RKO (cell line): ENCODE measurements around the gene ECI1.
A peak's percentile ranks its signal among the peaks of the same experiment; 100 is the strongest.
"Not testable (repeated sequence)": the region's sequence is repeated elsewhere in the genome, so short reads cannot be mapped to it uniquely, and the experiment has no call there.

ENCODE experiments used
- DNase-seq: peaks from one replicate; pipeline ENCODE4 v3.0.0-alpha.2; 2016; ENCODE audit warnings: low spot score

ECI1 gene

DNA sequence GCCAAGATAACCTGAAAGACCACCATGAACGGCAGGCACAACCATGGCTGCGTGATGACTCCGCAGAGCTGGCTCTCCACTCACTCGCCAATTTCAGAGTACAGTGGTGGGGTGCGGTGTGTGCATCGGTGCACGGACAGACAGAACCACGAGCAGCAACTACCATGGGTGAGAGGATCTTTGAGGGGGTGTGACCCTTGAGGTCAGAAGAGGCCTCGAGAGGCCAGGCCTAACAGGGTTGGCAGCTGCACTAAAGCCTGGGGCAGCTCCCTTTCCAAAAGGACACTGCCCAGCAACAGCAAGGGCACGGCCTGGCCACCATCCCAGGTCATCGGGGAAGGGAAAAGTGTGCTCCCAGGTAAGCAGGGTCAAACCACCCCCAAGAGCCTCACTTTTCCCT lies 1.9 kb upstream of the ECI1 start:
- DNase-seq: no peak

DNA sequence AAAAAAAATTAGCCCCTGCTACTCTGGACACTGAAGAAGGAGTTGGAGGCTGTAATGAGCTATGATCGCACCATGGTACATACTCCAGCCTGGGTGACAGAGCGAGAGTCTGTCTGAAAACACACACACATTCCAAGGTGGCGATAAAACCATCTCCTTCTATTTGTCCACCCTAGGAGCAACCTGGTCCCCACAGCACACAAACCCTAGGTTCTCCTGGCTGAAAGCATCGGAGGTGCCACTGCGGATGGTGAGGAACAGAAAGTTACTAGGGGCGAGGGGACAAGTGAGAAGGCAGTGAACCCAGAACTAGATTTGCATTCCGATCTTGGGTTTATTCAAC lies 1.4 kb upstream of the ECI1 start:
- DNase-seq: peak; percentile 51

DNA sequence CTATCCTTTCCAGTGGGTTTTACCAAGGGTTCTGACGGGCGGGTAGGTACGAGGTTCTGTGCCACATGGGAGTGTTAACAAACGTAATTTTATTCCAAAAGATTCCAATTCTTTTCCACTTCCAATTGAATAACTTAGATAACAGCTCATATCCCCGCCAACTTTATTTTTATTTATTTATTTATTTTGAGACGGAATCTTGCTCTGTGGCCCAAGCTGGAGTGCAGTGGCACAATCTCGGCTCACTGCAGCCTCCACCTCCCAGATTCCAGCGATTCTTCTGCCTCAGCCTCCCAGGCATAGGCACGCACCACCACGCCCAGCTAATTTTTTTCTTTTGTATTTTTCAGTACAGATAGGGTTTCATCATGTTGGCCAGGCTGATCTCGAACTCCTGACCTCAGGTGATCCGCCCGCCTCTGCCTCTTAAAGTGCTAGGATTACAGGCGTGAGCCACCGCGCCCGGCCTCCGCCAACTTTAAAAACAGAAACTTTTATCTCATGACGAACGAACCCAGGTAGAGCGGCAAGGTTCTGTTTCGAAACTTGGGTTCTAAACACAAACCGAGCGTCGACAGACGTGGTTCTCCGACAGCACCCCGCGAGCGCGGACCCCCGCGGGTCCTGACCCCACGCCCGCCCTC lies 613 bp downstream of the ECI1 start:
- peak; percentile 53 for DNase-seq

- DNase-seq: no peak
Observed at GRCh38 chr16:2246301-2246885, 5.0 kb downstream of the ECI1 start.

GRCh38 chr16:2244926-2245795 lies 6.2 kb downstream of the ECI1 start:
- DNase-seq: no peak

DNA sequence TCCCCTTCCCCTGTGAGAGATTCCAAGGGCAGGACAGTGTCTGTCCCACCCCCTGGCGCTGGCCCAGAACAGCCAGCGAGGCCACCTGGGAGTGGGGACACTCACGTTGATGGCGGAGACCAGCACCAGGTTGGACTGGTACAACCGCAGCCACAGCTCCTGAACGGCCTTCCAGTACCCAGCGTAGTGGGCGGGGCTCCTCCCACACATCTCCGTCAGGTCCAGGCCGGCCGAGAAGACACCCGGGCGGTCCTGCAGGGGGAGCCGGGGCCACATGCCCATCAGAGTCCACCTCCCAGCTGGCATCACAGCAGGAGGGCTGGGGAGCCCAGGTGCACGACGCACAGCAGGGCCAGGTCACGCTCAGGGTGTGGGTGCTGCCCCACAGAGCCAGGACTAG lies 7.1 kb downstream of the ECI1 start:
- no peak for DNase-seq

DNA sequence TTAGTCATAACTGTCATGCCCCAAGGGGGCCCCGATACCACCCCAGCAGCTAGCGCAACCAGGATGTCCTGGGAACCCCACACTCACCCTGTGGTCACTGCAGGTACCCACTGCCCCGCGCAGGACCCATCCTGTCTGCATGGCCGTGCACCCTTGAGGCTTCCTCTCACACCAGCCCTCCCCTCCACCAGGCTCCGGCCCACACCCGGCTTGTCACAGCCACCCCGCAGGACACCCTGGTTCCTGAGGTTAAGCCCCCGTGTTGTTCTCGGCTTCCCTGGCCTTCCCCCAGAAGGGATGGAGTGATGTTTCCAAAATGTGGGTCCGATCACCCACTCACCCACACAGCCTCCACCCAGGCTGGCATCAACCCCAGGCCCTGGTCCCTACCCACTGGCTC lies 7.6 kb downstream of the ECI1 start:
- DNase-seq: no peak

DNA sequence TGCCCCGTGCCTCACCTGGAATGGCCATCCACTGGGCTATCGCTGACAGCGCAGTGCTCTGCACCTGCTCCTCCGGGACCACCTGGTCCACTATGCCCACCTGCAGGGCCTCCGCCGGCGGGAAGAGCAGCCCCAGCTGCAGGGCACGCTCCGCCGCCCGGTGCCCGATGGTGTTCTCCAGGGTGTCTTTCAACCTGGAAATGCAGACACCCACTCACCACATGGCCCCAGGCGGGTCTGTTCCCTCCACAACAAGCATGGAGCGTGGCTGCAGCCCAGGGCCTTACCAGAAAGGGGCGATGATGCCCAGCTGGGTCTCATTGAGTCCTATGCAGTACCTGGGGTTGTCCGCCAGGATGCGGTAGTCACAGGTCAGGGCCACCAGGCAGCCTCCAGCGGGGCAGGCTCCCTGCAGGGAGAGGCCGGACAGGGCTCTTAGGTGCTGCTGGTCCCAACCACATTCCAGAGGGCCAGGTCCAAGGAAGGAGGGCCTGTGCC lies 8.3 kb downstream of the ECI1 start:
- DNase-seq: no peak

DNA sequence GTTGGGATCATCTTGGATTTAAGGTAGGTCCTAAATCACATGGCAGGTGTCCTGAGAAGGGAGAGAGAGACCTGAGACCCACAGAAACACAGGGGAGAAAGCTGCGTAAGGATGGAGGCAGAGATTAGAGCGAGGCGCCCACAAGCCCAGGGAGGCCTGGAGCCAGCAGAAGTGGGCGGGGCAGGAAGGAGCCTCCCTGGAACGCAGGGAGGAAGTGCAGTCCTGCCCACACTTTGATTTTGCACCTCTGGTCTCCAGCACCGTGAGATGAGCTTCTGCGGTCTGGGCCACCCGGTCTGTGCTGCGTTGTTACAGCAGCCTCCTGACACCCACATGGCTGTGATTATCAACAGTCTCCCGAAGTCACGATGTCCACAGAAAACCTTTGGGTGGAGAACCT lies 8.8 kb downstream of the ECI1 start:
- no peak for DNase-seq

DNA sequence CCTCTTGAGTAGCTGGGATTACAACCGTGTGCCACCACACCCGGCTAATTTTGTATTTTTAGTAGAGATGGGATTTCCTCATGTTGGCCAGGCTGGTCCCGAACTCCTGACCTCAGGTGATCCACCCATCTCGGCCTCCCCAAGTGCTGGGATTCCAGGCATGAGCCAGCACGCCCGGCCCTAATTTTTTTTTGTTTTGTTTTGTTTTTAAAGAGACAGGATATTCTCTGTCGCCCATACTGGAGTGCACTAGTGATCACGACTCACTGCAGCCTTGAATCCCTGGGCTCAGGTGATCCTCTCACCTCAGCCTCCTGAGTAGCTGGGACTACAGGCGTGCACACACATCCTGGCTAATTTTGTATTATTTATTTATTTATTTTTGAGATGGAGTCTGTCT lies 11.1 kb downstream of the ECI1 start:
- not testable (repeated sequence) for DNase-seq

- no peak for DNase-seq
Observed at GRCh38 chr16:2238838-2239675, 12.3 kb downstream of the ECI1 start.

DNA sequence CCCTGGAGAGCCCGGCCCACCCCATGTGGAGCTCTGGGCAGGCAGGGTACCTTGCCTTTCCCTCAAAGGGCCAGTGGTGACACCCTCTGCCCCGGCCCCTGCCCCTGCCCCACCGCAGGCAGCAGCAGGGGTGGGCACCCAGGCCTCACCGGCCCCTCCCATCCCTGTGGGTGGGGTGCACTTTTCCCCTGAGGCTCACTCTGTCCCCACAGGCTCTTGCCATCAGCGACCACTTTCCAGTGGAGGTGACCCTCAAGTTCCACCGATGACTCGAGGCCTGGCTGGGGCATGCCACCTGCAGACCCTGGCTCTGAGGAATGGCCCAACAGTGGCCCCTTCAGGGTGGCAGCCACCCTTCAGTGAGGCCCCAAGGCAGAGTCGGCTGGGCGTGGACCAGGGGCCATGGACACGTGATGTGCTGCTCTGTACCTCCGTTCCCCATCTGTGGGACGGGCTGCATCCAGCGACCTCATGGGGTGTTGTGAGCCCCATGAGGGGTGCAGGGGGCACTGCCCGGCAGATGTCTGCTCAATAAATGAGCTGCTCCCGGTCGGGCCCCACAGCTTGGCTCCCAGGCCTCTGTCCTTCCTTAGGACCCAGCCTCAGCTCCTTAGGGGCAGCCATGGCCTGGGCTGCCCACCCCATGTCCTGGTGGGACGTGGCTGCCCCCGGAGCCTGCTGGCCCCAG lies 13.1 kb downstream of the ECI1 start:
- DNase-seq: no peak

- no peak for DNase-seq
Observed at GRCh38 chr16:2237493-2238149, 13.8 kb downstream of the ECI1 start.

GRCh38 chr16:2237102-2237482 lies 14.3 kb downstream of the ECI1 start:
- no peak for DNase-seq

- no peak for DNase-seq
Observed at GRCh38 chr16:2236337-2237101, 14.9 kb downstream of the ECI1 start, which contains the start of gene DNASE1L2. TSS of gene DNASE1L2 (plus strand) at chr16:2236444. CDS start at chr16:2236817, 373 bp downstream.

- no peak for DNase-seq
Observed at GRCh38 chr16:2235695-2236336, 15.6 kb downstream of the ECI1 start.

DNA sequence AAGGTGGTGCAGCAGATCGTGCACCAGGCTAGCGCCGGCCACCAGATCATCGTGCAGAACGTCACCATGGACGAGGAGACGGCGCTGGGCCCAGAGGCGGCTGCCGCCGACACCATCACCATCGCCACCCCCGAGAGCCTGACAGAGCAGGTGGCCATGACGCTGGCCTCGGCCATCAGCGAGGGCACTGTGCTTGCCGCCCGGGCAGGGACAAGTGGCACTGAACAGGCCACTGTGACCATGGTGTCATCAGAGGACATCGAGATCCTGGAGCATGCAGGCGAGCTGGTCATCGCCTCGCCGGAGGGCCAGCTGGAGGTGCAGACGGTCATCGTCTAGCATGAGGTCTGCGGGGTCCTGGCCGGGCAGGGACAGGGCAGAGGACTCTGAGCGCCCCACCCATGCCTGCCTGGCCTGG lies 16.1 kb downstream of the ECI1 start:
- DNase-seq: no peak

GRCh38 chr16:2234813-2235170 lies 16.6 kb downstream of the ECI1 start:
- DNase-seq: no peak

DNA sequence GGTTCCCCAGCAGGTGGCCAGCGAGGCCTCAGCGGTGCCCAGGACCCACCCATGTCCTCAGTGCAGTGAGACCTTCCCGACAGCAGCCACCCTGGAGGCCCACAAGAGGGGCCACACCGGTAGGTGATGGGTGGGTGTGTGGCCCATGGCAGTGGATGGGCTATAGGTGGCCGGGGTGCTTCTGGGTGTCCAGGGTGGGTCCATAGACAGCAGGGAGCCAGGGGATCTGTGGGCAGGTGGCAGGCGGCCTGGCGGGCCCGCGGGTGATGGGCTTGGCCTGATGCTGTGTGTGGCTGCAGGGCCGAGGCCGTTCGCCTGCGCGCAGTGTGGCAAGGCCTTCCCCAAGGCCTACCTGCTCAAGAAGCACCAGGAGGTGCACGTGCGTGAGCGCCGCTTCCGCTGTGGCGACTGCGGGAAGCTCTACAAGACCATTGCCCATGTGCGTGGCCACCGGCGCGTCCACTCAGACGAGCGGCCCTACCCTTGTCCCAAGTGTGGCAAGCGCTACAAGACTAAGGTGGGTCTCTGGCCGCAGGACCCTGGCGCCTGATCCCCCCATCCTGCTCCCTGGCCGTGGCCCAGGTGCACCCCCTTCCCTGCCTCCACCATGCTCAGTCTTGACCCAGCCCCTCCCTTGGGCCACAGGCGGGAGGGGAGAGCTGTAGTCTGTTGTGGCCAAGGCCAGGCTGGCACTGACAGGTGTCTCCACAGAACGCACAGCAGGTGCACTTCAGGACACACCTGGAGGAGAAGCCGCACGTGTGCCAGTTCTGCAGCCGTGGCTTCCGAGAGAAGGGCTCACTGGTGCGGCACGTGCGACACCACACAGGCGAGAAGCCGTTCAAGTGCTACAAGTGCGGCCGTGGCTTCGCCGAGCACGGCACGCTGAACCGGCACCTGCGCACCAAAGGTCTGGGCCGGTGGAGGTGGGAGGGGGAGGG lies 17.2 kb downstream of the ECI1 start:
- no peak for DNase-seq
